H9 (cell line): ENCODE data around the gene PNO1. TPM values are rescaled to one million over a fixed set of nuclear protein-coding genes. Genes with fewer than 3 reads are reported as not detected.

Experiments used
- DNase-seq: peaks from one replicate; pipeline ENCODE4 v3.0.0-alpha.2; 2017
- H2AFZ ChIP-seq: one replicate; pipeline ENCODE4 v1.6.1; 2013; ENCODE audit warnings: mild to moderate bottlenecking, low read length, control low read depth, moderate library complexity
- H2AK5ac ChIP-seq: 2 replicates; pipeline ENCODE4 v1.6.1; 2013; ENCODE audit warnings: low read length, control low read depth, mixed read lengths; ENCODE audit not compliant: insufficient read length
- H2BK120ac ChIP-seq: one replicate; pipeline ENCODE4 v1.6.1; 2013; ENCODE audit warnings: low read depth, mild to moderate bottlenecking, low read length, control low read depth, inconsistent platforms; ENCODE audit not compliant: poor library complexity, severe bottlenecking
- H2BK12ac ChIP-seq: 2 replicates; pipeline ENCODE4 v1.6.1; 2013; ENCODE audit warnings: low read length, control low read depth, mixed read lengths, low read depth; ENCODE audit not compliant: insufficient read length
- H2BK15ac ChIP-seq: 2 replicates; pipeline ENCODE4 v1.6.1; 2013; ENCODE audit warnings: low read depth, low read length, control low read depth
- H2BK20ac ChIP-seq: one replicate; pipeline ENCODE4 v1.6.1; 2013; ENCODE audit warnings: low read depth, mild to moderate bottlenecking, low read length, control low read depth, inconsistent platforms; ENCODE audit not compliant: poor library complexity, severe bottlenecking
- H2BK5ac ChIP-seq: 2 replicates; pipeline ENCODE4 v1.6.1; 2013; ENCODE audit warnings: low read length, control low read depth, mixed read lengths; ENCODE audit not compliant: insufficient read length
- H3K14ac ChIP-seq: 2 replicates; pipeline ENCODE4 v1.6.1; 2013; ENCODE audit warnings: low read length, control low read depth; ENCODE audit not compliant: insufficient read depth
- H3K18ac ChIP-seq: 2 replicates; pipeline ENCODE4 v1.6.1; 2013; ENCODE audit warnings: low read depth, mild to moderate bottlenecking, mixed read lengths, low read length, control low read depth; ENCODE audit not compliant: insufficient read length
- H3K23ac ChIP-seq: 2 replicates; pipeline ENCODE4 v1.6.1; 2013; ENCODE audit warnings: low read length, control low read depth, mixed read lengths, low read depth; ENCODE audit not compliant: insufficient read length
- H3K23me2 ChIP-seq: 2 replicates; pipeline ENCODE4 v1.6.1; 2013; ENCODE audit warnings: low read depth, mild to moderate bottlenecking, mixed read lengths, low read length, control low read depth; ENCODE audit not compliant: insufficient read length, poor library complexity, severe bottlenecking
- H3K27ac ChIP-seq: 2 replicates; pipeline ENCODE4 v1.5.1; 2013; ENCODE audit warnings: low read length, control low read depth, mixed read lengths, low read depth; ENCODE audit not compliant: insufficient read length
- H3K27me3 ChIP-seq: 2 replicates; pipeline ENCODE4 v1.6.1; 2013; ENCODE audit warnings: low read length, control low read depth, inconsistent platforms; ENCODE audit not compliant: insufficient read depth
- H3K4ac ChIP-seq: 2 replicates; pipeline ENCODE4 v1.6.1; 2013; ENCODE audit warnings: low read depth, mild to moderate bottlenecking, control low read depth, inconsistent platforms, low read length, moderate library complexity
- H3K4me1 ChIP-seq: 2 replicates; pipeline ENCODE4 v1.6.1; 2013; ENCODE audit warnings: low read length, control low read depth, inconsistent platforms; ENCODE audit not compliant: insufficient read depth
- H3K4me2 ChIP-seq: 2 replicates; pipeline ENCODE4 v1.6.1; 2013; ENCODE audit warnings: low read length, control low read depth, mixed read lengths; ENCODE audit not compliant: insufficient read length, insufficient read depth
- H3K56ac ChIP-seq: 2 replicates; pipeline ENCODE4 v1.6.1; 2013; ENCODE audit warnings: low read depth, mild to moderate bottlenecking, mixed read lengths, low read length, control low read depth; ENCODE audit not compliant: insufficient read length
- H3K79me1 ChIP-seq: 2 replicates; pipeline ENCODE4 v1.6.1; 2013; ENCODE audit warnings: low read depth, mild to moderate bottlenecking, moderate library complexity, low read length, control low read depth, inconsistent platforms; ENCODE audit not compliant: insufficient read depth, poor library complexity, severe bottlenecking
- H3K79me2 ChIP-seq: 2 replicates; pipeline ENCODE4 v1.6.1; 2013; ENCODE audit warnings: low read length, control low read depth, inconsistent platforms; ENCODE audit not compliant: insufficient read depth
- H3K9ac ChIP-seq: 2 replicates; pipeline ENCODE4 v1.6.1; 2013; ENCODE audit warnings: low read length, control low read depth, mixed read lengths; ENCODE audit not compliant: insufficient read length; ENCODE audit errors: extremely low read depth
- H3K9me3 ChIP-seq: one replicate; pipeline ENCODE4 v1.6.1; 2013; ENCODE audit warnings: low read depth, low read length, inconsistent platforms; ENCODE audit not compliant: control insufficient read depth
- H3T11ph ChIP-seq: one replicate; pipeline ENCODE4 v1.6.1; 2013; ENCODE audit warnings: mild to moderate bottlenecking, low read length, control low read depth, inconsistent platforms
- H4K20me1 ChIP-seq: one replicate; pipeline ENCODE4 v1.6.1; 2013; ENCODE audit not compliant: control insufficient read depth, insufficient read length, insufficient read depth
- H4K5ac ChIP-seq: 2 replicates; pipeline ENCODE4 v1.6.1; 2013; ENCODE audit warnings: low read depth, mild to moderate bottlenecking, mixed read lengths, low read length, control low read depth; ENCODE audit not compliant: insufficient read length
- H4K8ac ChIP-seq: replicated peaks from 2 replicates; pipeline ENCODE4 v1.6.1; 2013; ENCODE audit warnings: low read length, control low read depth, mixed read lengths, low read depth; ENCODE audit not compliant: insufficient read length
- H4K91ac ChIP-seq: 2 replicates; pipeline ENCODE4 v1.6.1; 2013; ENCODE audit warnings: low read depth, mild to moderate bottlenecking, moderate library complexity, mixed read lengths, low read length, control low read depth; ENCODE audit not compliant: insufficient read length
- H3K27ac Mint-ChIP-seq, 3 experiments: 2 replicates in 2 of 3; 3 replicates in 1 of 3; pipeline ENCODE4 v1.8.0; 2020 to 2021; ENCODE audit warnings: mixed read lengths in 3 of 3, mild to moderate bottlenecking in 1 of 3, moderate library complexity in 1 of 3
- H3K27me3 Mint-ChIP-seq: 2 replicates; pipeline ENCODE4 v1.8.0; 2021; ENCODE audit warnings: low read depth, mild to moderate bottlenecking, moderate library complexity, mixed read lengths
- H3K36me3 Mint-ChIP-seq, 3 experiments: 2 replicates in 2 of 3; 3 replicates in 1 of 3; pipeline ENCODE4 v1.8.0; 2020 to 2021; ENCODE audit warnings: low read depth in 3 of 3, mixed read lengths in 3 of 3; ENCODE audit not compliant: insufficient read depth in 1 of 3
- H3K4me1 Mint-ChIP-seq, 2 experiments: 2 replicates each; pipeline ENCODE4 v1.8.0; 2020; ENCODE audit warnings: mixed read lengths in 2 of 2
- H3K4me3 Mint-ChIP-seq, 2 experiments: 2 replicates in 1 of 2; 3 replicates in 1 of 2; pipeline ENCODE4 v1.8.0; 2020 to 2021; ENCODE audit warnings: mild to moderate bottlenecking in 2 of 2, mixed read lengths in 2 of 2, moderate library complexity in 1 of 2
- H3K9me3 Mint-ChIP-seq, 2 experiments: 2 replicates in 1 of 2; 3 replicates in 1 of 2; pipeline ENCODE4 v1.8.0; 2020; ENCODE audit warnings: mild to moderate bottlenecking in 2 of 2, mixed read lengths in 2 of 2, moderate library complexity in 1 of 2
- WGBS: extraction: QIAGEN DNeasy Blood & Tissue Kit; methylation state at CpG from one replicate; pipeline ENCODE4 v1.1.7; 2013; ENCODE audit warnings: missing lambda C conversion rate, low lambda C conversion rate, mixed read lengths; ENCODE audit not compliant: insufficient read length; ENCODE audit errors: extremely low coverage; 5-methylcytosine and 5-hydroxymethylcytosine counted together
- total RNA-seq: library from RNA; stranded (reverse); gene quantifications from 2 replicates; pipeline ENCODE4 v1.2.1, GENCODE V29; 2021
- TF ChIP-seq, protein P1 (sequence below): fragments of 200-600 bp; sonication (generic); conservative IDR thresholded peaks from 3 replicates; pipeline ENCODE4 v1.8.0; 2021; ENCODE audit warnings: antibody characterized with exemption, mild to moderate bottlenecking

Gene PNO1
- total RNA-seq, 1 experiment from 2014 or later = 46.5 TPM

- Histone ChIP-seq H3K23me2 (no peaks in the 10 kb centered on the region), H2BK20ac (no peak overlapping the region), H4K91ac (no peak overlapping the region), H4K20me1 (no peaks in the 10 kb centered on the region), H4K8ac (no peak overlapping the region), H2BK12ac (no peak overlapping the region), H3K23ac (no peak overlapping the region), H3K79me1 (peaks cover 2% of the 10 kb centered on the region), H3K9me3 (no peaks in the 10 kb centered on the region), H3K4ac (no peak overlapping the region), H3K4me2 (no peak overlapping the region), H2BK120ac (no peak overlapping the region), H2AFZ (no peak overlapping the region), H2AK5ac (no peak overlapping the region), H3K18ac (no peak overlapping the region), H4K5ac (no peak overlapping the region), H2BK15ac (no peak overlapping the region), H2BK5ac (no peak overlapping the region), H3T11ph (no peak overlapping the region), H3K27ac (no peak overlapping the region), H3K79me2 (peaks cover 6% of the 10 kb centered on the region; the same call in 1 of the 2 replicates), H3K56ac (no peak overlapping the region), H3K27me3 (no peaks in the 10 kb centered on the region), H3K14ac (no peak overlapping the region), H3K4me1 (no peaks in the 10 kb centered on the region), H3K9ac (no peak overlapping the region)
- Mint-ChIP-seq H3K36me3 (peaks cover 3 to 13% (median 11%) of the 10 kb centered on the region in 3 experiments; a peak in 6 of 7 replicates), H3K4me1 (peaks cover 6 to 9% of the 10 kb centered on the region in 2 experiments; a peak in 3 of 4 replicates), H3K4me3 (no peak overlapping the region), H3K27ac (no peak overlapping the region), H3K27me3 (no peaks in the 10 kb centered on the region), H3K9me3 (no peaks in the 10 kb centered on the region)
- WGBS = no CpG with 5 or more reads among the region's 5 CpGs
- DNase-seq = no peak
- TF ChIP-seq, protein P1, sequence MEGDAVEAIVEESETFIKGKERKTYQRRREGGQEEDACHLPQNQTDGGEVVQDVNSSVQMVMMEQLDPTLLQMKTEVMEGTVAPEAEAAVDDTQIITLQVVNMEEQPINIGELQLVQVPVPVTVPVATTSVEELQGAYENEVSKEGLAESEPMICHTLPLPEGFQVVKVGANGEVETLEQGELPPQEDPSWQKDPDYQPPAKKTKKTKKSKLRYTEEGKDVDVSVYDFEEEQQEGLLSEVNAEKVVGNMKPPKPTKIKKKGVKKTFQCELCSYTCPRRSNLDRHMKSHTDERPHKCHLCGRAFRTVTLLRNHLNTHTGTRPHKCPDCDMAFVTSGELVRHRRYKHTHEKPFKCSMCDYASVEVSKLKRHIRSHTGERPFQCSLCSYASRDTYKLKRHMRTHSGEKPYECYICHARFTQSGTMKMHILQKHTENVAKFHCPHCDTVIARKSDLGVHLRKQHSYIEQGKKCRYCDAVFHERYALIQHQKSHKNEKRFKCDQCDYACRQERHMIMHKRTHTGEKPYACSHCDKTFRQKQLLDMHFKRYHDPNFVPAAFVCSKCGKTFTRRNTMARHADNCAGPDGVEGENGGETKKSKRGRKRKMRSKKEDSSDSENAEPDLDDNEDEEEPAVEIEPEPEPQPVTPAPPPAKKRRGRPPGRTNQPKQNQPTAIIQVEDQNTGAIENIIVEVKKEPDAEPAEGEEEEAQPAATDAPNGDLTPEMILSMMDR = no peak
These were observed 31.1 kb downstream of the PNO1 start for GRCh38 chr2:68188831-68189230.
